DMS 273 (cell line): Measurements from ENCODE around the gene ZNF862.

Experiments
- DNase-seq: peaks from one replicate; lab custom pipeline; 2025; ENCODE audit not compliant: unreplicated experiment; lab: John Stamatoyannopoulos, UW

Gene ZNF862

GRCh38 chr7:149838224-149838991 lies at the start of gene ZNF862:
TSS of gene ZNF862 (plus strand) at chr7:149838375. CDS start at chr7:149838612, 237 bp downstream.
- DNase-seq = peak; percentile 100

DNA sequence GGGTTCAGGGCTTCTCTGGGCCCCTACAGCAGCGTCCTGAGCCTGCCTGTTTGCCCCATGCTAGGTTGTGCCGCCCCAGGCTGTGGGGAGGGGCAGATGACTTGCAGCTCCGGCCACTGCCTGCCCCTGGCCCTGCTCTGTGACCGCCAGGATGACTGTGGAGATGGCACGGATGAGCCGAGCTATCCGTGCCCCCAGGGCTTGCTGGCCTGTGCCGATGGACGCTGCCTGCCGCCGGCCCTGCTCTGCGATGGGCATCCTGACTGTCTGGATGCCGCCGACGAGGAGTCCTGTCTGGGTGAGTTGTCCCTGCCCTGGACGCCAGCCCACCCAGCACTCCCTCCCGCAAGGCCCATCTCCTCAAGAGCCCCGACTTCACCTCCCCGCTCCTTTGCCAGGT lies 49.1 kb upstream of the ZNF862 start:
- no peak for DNase-seq

DNA sequence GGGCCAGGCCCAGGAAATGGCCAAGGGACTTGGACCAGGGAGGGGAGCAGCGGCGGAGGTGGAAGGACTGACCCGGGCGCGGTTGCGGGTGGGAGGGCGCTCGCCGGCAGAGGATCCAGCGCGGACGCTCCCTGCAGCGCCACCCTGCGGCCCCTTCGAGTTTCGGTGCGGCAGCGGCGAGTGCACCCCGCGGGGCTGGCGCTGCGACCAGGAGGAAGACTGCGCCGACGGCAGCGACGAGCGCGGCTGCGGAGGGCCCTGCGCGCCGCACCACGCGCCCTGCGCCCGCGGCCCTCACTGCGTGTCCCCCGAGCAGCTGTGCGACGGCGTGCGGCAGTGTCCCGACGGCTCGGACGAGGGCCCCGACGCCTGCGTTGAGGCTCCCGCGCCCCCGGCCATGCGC lies 48.0 kb upstream of the ZNF862 start:
- DNase-seq = peak; percentile 75

DNA sequence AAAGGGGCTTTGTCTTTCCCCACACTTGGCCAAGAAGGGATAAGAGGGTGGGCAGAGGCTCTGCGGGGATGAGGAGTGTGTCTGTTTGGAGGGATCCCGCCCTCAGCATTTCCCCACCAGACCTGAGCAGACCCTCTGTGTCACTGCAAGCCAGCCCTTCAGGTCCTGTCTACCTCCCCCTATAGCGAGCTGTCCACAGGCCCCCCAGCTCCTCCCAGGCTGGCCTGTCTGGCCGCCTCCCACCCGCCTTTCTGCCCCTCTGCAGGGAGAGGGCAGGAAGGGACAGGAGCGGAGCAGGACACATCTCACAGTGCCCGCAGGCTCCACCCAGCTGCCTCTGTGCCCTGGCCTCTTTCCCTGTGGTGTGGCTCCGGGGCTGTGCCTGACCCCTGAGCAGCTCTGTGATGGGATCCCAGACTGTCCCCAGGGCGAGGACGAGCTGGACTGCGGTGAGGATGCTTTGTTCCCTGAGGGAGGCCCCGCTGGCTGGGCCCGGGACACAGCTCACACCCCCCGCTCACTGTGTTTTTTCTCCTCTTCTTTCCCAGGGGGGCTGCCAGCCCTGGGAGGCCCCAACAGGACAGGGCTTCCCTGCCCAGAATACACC lies 47.3 kb upstream of the ZNF862 start:
- no peak for DNase-seq

DNA sequence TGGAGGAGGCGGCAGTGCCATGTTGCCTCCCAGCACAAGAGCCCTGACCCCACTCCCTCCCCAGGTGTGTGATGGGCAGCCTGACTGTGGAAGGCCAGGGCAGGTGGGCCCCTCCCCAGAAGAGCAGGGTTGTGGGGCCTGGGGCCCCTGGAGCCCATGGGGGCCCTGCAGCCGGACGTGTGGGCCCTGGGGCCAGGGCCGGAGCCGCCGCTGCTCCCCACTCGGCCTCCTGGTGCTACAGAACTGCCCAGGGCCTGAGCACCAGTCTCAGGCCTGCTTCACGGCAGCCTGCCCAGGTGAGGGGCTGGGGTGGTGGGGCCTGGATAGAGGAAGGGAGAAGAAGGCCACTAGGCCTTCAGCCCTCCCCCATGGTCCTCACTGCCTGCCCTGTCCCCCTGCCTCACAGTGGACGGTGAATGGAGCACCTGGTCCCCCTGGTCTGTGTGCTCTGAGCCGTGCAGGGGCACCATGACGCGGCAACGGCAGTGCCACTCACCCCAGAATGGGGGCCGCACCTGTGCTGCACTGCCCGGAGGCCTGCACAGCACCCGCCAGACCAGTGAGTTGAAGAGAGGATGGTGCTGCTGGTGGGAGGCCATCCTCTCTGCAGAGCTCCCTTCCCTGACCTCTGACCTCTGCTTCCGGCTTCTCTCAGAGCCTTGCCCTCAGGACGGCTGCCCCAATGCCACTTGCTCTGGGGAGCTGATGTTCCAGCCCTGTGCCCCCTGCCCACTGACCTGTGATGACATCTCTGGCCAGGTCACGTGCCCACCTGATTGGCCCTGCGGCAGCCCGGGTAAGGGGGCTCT lies 46.6 kb upstream of the ZNF862 start:
- DNase-seq = no peak

- DNase-seq = no peak
Observed at GRCh38 chr7:149792220-149792595, 46.0 kb upstream of the ZNF862 start.

GRCh38 chr7:149793261-149793660 lies 44.9 kb upstream of the ZNF862 start:
- no peak for DNase-seq

DNA sequence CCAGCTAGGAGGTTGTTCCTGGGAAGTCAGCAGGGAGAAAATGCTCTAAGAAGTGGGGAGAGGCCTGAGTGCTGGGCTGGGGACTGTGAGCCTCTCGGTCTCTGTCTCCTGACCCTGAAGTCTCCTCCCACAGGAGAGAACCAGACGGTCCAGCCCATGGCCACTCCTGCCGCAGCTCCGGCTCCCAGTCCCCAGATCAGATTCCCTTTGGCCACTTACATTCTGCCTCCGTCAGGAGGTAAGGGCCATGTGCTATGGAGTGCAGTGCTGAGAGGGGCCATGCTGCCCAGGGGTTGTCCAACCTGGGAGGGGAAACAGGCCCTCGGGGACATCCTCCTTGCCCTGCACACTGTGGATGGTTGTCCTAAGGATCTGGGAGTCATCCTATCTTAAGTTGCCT lies 43.5 kb upstream of the ZNF862 start:
- no peak for DNase-seq

DNA sequence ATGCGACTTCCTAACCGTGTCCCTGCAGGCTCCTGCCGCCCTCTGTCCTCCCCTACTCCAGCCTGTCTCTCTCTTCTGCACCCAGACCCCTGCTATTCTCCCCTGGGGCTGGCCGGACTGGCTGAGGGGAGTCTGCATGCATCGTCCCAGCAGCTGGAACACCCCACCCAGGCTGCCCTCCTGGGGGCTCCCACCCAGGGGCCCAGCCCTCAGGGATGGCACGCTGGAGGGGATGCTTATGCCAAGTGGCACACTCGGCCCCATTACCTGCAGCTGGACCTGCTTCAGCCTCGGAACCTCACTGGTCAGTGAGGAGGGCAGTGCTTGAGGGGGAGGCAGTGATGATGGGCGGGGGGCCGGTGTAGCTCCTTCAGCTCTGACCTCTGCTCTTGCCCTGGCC lies 43.0 kb upstream of the ZNF862 start:
- DNase-seq = no peak

DNA sequence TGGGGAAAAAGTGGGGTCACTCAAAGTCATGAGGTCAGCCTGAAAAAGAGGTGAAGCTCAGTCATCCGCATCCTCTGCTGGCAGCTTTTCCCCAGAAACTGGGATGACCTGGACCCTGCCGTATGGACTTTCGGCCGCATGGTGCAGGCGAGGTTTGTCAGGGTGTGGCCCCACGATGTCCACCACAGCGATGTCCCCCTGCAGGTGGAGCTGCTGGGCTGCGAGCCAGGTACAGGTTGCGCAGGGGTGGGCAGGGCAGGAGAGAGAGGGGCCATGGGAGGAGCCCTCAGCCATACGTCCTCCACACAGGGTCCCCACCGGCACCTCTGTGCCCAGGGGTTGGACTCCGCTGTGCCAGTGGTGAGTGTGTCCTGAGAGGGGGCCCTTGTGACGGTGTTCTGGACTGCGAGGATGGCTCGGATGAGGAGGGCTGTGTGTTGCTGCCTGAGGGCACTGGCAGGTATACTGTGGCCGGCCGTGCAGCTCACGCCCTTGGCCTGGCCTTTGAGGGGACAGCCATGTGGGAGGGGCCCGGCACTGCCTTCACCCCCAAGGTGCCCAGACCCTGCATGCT lies 41.8 kb upstream of the ZNF862 start:
- no peak for DNase-seq

GRCh38 chr7:149797771-149798170 lies 40.4 kb upstream of the ZNF862 start:
- no peak for DNase-seq

GRCh38 chr7:149799397-149800168 lies 38.6 kb upstream of the ZNF862 start:
- peak; percentile 72 for DNase-seq

DNA sequence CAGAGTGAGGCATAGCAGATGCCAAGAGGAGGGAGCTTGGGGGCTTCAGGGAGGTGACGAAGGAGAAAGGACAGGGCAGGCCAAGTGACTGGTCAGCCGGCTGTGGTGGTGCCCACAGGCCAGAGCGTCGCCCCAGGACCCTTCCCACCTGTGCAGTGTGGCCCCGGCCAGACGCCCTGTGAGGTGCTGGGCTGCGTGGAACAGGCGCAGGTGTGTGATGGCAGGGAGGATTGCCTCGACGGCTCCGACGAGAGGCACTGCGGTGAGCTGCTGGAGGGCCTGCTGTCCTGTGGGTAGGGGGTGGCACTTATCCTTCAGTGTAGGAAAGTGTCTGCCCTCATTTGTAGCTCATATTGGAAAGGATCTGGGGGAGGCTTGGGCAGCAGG lies 38.0 kb upstream of the ZNF862 start:
- DNase-seq = no peak

- no peak for DNase-seq
Observed at GRCh38 chr7:149801002-149801566, 37.1 kb upstream of the ZNF862 start.

DNA sequence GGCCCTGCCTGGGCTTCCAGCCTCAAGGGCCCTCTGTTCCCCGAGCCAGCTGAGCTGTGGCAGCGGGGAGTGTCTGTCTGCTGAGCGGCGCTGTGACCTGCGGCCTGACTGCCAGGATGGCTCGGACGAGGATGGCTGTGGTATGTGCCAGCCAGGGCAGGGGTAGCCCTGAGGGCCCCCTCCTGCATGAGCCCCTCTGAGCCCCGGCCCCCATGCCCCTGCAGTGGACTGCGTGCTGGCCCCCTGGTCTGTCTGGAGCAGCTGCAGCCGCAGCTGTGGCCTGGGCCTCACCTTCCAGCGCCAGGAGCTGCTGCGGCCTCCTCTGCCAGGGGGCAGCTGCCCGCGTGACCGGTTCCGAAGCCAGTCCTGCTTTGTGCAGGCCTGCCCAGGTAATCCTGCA lies 36.4 kb upstream of the ZNF862 start:
- no peak for DNase-seq

DNA sequence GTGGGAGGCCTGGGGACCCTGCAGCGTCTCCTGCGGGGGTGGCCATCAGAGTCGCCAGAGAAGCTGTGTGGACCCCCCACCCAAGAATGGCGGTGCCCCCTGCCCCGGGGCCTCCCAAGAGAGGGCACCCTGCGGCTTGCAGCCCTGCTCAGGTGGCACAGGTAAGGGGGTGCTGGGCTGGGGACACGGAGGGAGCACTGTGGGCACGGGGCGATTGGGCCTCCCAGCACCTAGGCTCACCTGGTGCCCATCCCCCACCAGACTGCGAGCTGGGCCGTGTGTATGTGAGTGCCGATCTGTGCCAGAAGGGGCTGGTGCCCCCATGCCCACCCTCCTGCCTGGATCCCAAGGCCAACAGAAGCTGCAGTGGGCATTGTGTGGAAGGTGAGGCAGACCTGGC lies 35.2 kb upstream of the ZNF862 start:
- no peak for DNase-seq

DNA sequence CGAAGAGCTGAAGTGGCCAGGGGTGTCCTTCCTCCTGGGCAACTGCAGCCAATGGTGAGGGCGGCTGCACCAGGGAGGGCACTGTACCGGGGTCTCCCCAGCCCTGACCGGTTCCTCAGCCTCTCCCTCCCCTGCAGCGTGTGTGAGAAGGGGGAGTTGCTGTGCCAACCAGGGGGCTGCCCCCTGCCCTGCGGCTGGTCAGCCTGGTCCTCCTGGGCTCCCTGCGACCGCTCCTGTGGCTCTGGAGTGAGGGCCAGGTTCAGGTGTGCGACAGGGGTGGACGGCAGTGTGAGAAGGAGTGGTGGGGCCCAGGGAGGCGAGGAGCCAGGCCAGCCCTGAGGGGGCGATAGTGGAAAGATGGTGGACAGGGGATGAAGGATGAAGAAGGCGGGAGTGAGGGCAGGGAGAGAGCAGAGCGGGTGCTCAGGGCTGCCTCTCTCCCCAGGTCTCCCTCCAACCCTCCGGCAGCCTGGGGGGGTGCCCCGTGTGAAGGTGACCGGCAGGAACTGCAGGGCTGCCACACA lies 34.6 kb upstream of the ZNF862 start:
- no peak for DNase-seq

- DNase-seq = peak; percentile 80
Observed at GRCh38 chr7:149804106-149804505, 34.1 kb upstream of the ZNF862 start.

DNA sequence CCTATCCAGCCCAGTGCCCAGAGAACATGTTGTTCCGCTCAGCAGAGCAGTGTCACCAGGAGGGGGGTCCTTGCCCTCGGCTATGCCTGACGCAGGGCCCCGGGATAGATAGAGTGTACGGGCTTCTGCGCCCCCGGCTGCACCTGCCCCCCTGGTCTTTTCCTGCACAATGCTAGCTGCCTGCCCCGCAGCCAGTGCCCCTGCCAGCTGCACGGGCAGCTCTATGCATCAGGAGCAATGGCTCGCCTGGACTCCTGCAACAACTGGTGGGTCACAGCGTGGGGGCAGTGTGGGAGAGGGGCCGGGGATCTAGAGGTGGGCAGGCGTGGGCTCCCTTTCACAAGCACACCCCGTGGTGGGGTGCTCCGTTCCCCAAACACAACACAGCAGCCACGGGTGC lies 31.4 kb upstream of the ZNF862 start:
- DNase-seq = no peak

- no peak for DNase-seq
Observed at GRCh38 chr7:149808311-149808710, 29.9 kb upstream of the ZNF862 start.
